NCI-H82 treated with DMSO at 0.1 percent for 48 hours (cell line): ENCODE data around the gene SEL1L3.

Experiments used
- DNase-seq: peaks from one replicate; lab custom pipeline; 2025; ENCODE audit not compliant: unreplicated experiment; lab: John Stamatoyannopoulos, UW

The SEL1L3 gene

GRCh38 chr4:25821267-25821666 is 41.5 kb downstream of the SEL1L3 start:
- no peak for DNase-seq

GRCh38 chr4:25818876-25819275 is 43.9 kb downstream of the SEL1L3 start:
- no peak for DNase-seq

GRCh38 chr4:25818371-25818871 is 44.4 kb downstream of the SEL1L3 start:
- no peak for DNase-seq

GRCh38 chr4:25817059-25817681 is 45.6 kb downstream of the SEL1L3 start:
- no peak for DNase-seq

GRCh38 chr4:25816591-25817058 is 46.2 kb downstream of the SEL1L3 start:
- DNase-seq: no peak

GRCh38 chr4:25815586-25815985 is 47.2 kb downstream of the SEL1L3 start:
- no peak for DNase-seq

GRCh38 chr4:25814301-25815136 is 48.3 kb downstream of the SEL1L3 start:
- no peak for DNase-seq

GRCh38 chr4:25813448-25814106 is 49.2 kb downstream of the SEL1L3 start:
- DNase-seq: no peak

GRCh38 chr4:25811841-25812240 is 50.9 kb downstream of the SEL1L3 start:
- no peak for DNase-seq

GRCh38 chr4:25811374-25811690 is 51.5 kb downstream of the SEL1L3 start:
- no peak for DNase-seq

- no peak for DNase-seq
Measured at GRCh38 chr4:25810461-25811373, 52.1 kb downstream of the SEL1L3 start.

- no peak for DNase-seq
Measured at GRCh38 chr4:25809996-25810395, 52.8 kb downstream of the SEL1L3 start.

GRCh38 chr4:25807102-25807728 is 55.6 kb downstream of the SEL1L3 start:
- no peak for DNase-seq

GRCh38 chr4:25805255-25805860 is 57.4 kb downstream of the SEL1L3 start:
- DNase-seq: no peak

GRCh38 chr4:25803720-25804225 is 59.0 kb downstream of the SEL1L3 start:
- no peak for DNase-seq

- DNase-seq: no peak
Measured at GRCh38 chr4:25801594-25801993, 61.2 kb downstream of the SEL1L3 start.

- no peak for DNase-seq
Measured at GRCh38 chr4:25800245-25800644, 62.5 kb downstream of the SEL1L3 start.

- peak; percentile 42 for DNase-seq
Measured at GRCh38 chr4:25799522-25799921, 63.3 kb downstream of the SEL1L3 start.

GRCh38 chr4:25797136-25797535 is 65.7 kb downstream of the SEL1L3 start:
- no peak for DNase-seq
